A549 (cell line): ENCODE results near the gene TRAPPC10.

Experiments used
- CEBPB ChIP-seq, 2 experiments: fragments of >200 bp in 1 of 2; sonication (Bioruptor Twin) in 1 of 2; formaldehyde crosslinking in 1 of 2; IDR thresholded peaks; 2 replicates each; pipeline ENCODE4 v1.6.1; 2012 to 2016
- CTCF ChIP-seq: fragments of >200 bp; sonication (Bioruptor Twin); formaldehyde crosslinking; IDR thresholded peaks from 3 replicates; pipeline ENCODE4 v1.5.1; 2016
- E2F6 ChIP-seq: IDR thresholded peaks from 2 replicates; pipeline ENCODE4 v1.6.1; 2012; ENCODE audit warnings: low read depth, borderline replicate concordance
- MAX ChIP-seq: IDR thresholded peaks from 2 replicates; pipeline ENCODE4 v1.6.1; 2012
- NR3C1 ChIP-seq: fragments of >200 bp; sonication (Bioruptor Twin); formaldehyde crosslinking; IDR thresholded peaks from 3 replicates; pipeline ENCODE4 v1.6.1; 2017
- PBX3 ChIP-seq: IDR thresholded peaks from 2 replicates; pipeline ENCODE4 v1.6.1; 2012
- POLR2A ChIP-seq: IDR thresholded peaks from 2 replicates; pipeline ENCODE4 v1.6.1; 2012; ENCODE audit warnings: mild to moderate bottlenecking, low read length
- POLR2AphosphoS2 ChIP-seq: conservative IDR thresholded peaks from 2 replicates; pipeline ENCODE4 v1.6.1; 2012; ENCODE audit warnings: low read length, improper control_type of control experiment, inconsistent platforms
- RARB ChIP-seq: fragments of 250-450 bp; sonication (Bioruptor Pico); IDR thresholded peaks from 2 replicates; pipeline ENCODE4 v1.8.0; 2021; ENCODE audit warnings: mild to moderate bottlenecking, moderate library complexity
- REST ChIP-seq: fragments of 200-600 bp; sonication (generic); IDR thresholded peaks from 2 replicates; pipeline ENCODE4 v1.6.1; 2016; ENCODE audit warnings: antibody characterized with exemption, mild to moderate bottlenecking, moderate library complexity
- RNF2 ChIP-seq: fragments of 200-600 bp; sonication (generic); IDR thresholded peaks from 2 replicates; pipeline ENCODE4 v1.6.1; 2016; ENCODE audit warnings: low read depth, mild to moderate bottlenecking, antibody characterized with exemption, moderate library complexity, borderline replicate concordance

- no peak for TF ChIP-seq CEBPB (IDR thresholded peaks at IDR 0.05)
- no peak for TF ChIP-seq CTCF
- no peak for TF ChIP-seq POLR2A
- no peak for TF ChIP-seq RNF2
- no peak for TF ChIP-seq MAX
- TF ChIP-seq REST, result no peak
- TF ChIP-seq NR3C1, result no peak
- TF ChIP-seq E2F6, result no peak
- TF ChIP-seq POLR2AphosphoS2, result no peak
- TF ChIP-seq RARB, result no peak
- no peak for TF ChIP-seq PBX3
These were observed 38.2 kb downstream of the TRAPPC10 start for GRCh38 chr21:44050276-44050675.
